HepG2 (cell line): ENCODE results near the gene KIAA0232. TPM values are rescaled to one million over a fixed set of nuclear protein-coding genes. Genes with fewer than 3 reads are reported as not detected.

Experiments used
- ATAC-seq: fragments of 200-7000 bp; cut with Tn5 transposase; 3 replicates; pipeline ENCODE4 v1.9.1; 2020; ENCODE audit warnings: mild to moderate bottlenecking, moderate library complexity
- BruUV-seq: library from RNA; stranded (reverse); fragments of 400-500 nt; replicated peaks from 2 replicates; lab custom pipeline; 2021; lab: Mats Ljungman, UMichigan
- CTCF ChIA-PET: fragments of 300-600 bp; formaldehyde crosslinking; extraction: SDS; loops from one replicate; lab custom pipeline; 2021; ENCODE audit warnings: low total read pairs, inconsistent platforms, low intra/inter-chr PET ratio; lab: Yijun Ruan, JAX
- POLR2A ChIA-PET: fragments of 350-600 bp; sonication (Branson Sonifier 250); formaldehyde crosslinking; loops from one replicate; lab custom pipeline; 2020; ENCODE audit warnings: antibody characterized with exemption, inconsistent platforms; lab: Yijun Ruan, JAX
- DNase-seq: peaks from one replicate; pipeline ENCODE4 v3.0.0-alpha.2; 2015; ENCODE audit warnings: low spot score
- FAIRE-seq: peaks from 3 replicates; lab custom pipeline; 2011; peaks lifted over from hg19 to GRCh38; lab: Jason Lieb, UNC
- H2AFZ ChIP-seq: one replicate; pipeline ENCODE4 v1.6.1; 2011; ENCODE audit warnings: low read length, inconsistent platforms
- H3K27ac ChIP-seq: fragments of 300-600 bp; 3 replicates; pipeline ENCODE4 v1.8.0; 2011; ENCODE audit warnings: mixed run types, mild to moderate bottlenecking, mixed read lengths, low read length, inconsistent platforms; ENCODE audit not compliant: insufficient read depth; ENCODE audit errors: extremely low read length
- H3K27me3 ChIP-seq, 2 experiments: fragments of 200-600 bp in 1 of 2; 2 replicates in 1 of 2; 3 replicates in 1 of 2; pipeline versions ENCODE4 v1.6.0 to v1.8.0; 2011; ENCODE audit warnings: low read length in 2 of 2, mild to moderate bottlenecking in 2 of 2, moderate library complexity in 2 of 2, inconsistent platforms in 1 of 2; ENCODE audit not compliant: insufficient read depth in 2 of 2, control insufficient read depth in 1 of 2
- H3K36me3 ChIP-seq, 2 experiments: fragments of 200-600 bp in 1 of 2; replicated peaks in 1 of 2; 2 replicates in 1 of 2; 3 replicates in 1 of 2; pipeline versions ENCODE4 v1.5.1 to v1.8.0; 2011; ENCODE audit warnings: low read length in 2 of 2, inconsistent platforms in 1 of 2; ENCODE audit not compliant: insufficient read depth in 2 of 2, control insufficient read depth in 1 of 2
- H3K4me1 ChIP-seq: 2 replicates; pipeline ENCODE4 v1.5.1; 2012; ENCODE audit warnings: low read length, inconsistent platforms; ENCODE audit not compliant: insufficient read depth
- H3K4me2 ChIP-seq: 2 replicates; pipeline ENCODE4 v1.6.0; 2011; ENCODE audit warnings: low read depth, low read length, inconsistent platforms
- H3K4me3 ChIP-seq, 3 experiments: fragments of 200-600 bp in 1 of 3; sonication (generic), shearing (Covaris generic) in 1 of 3; replicated peaks in 1 of 3; 2 replicates each; pipeline ENCODE4 v1.5.1; 2011 to 2016; ENCODE audit warnings: low read length in 3 of 3, inconsistent platforms in 2 of 3, low read depth in 2 of 3, mild to moderate bottlenecking in 2 of 3, control low read depth in 1 of 3, mixed read lengths in 1 of 3; ENCODE audit not compliant: insufficient read depth in 1 of 3
- H3K79me2 ChIP-seq: one replicate; pipeline ENCODE4 v1.6.1; 2011; ENCODE audit warnings: low read length, inconsistent platforms; ENCODE audit not compliant: insufficient read depth
- H3K9ac ChIP-seq: 2 replicates; pipeline ENCODE4 v1.6.0; 2011; ENCODE audit warnings: mild to moderate bottlenecking, low read depth, low read length, inconsistent platforms; ENCODE audit not compliant: insufficient read depth
- H3K9me3 ChIP-seq: 2 replicates; pipeline ENCODE4 v1.5.1; 2012; ENCODE audit warnings: mild to moderate bottlenecking, low read length
- H4K20me1 ChIP-seq: 2 replicates; pipeline ENCODE4 v1.6.0; 2011; ENCODE audit warnings: inconsistent platforms, mild to moderate bottlenecking, low read length, moderate library complexity; ENCODE audit not compliant: insufficient read depth
- GTF2F1 ChIP-seq: fragments of 150-350 bp; IDR thresholded peaks from 2 replicates; pipeline ENCODE4 v1.6.1; 2014; ENCODE audit warnings: low read length
- HNRNPL ChIP-seq: fragments of 200-400 bp; formaldehyde crosslinking; IDR thresholded peaks from 2 replicates; pipeline ENCODE4 v1.6.1; 2017; ENCODE audit warnings: mild to moderate bottlenecking, low read depth, low read length
- PHB2 ChIP-seq: fragments of 450-650 bp; IDR thresholded peaks from 2 replicates; pipeline ENCODE4 v1.6.1; 2018; ENCODE audit not compliant: partially characterized antibody
- RXRA ChIP-seq: sonication (generic); formaldehyde crosslinking; IDR thresholded peaks from 2 replicates; pipeline ENCODE4 v1.5.1; 2020; ENCODE audit warnings: missing genetic modification reagents
- SIX1 ChIP-seq: sonication (generic); formaldehyde crosslinking; IDR thresholded peaks from 2 replicates; pipeline ENCODE4 v1.4.0; 2020; ENCODE audit warnings: missing genetic modification reagents, borderline replicate concordance
- TBL1XR1 ChIP-seq: fragments of 150-350 bp; IDR thresholded peaks from 2 replicates; pipeline ENCODE4 v1.6.1; 2014; ENCODE audit warnings: borderline replicate concordance, low read length; ENCODE audit not compliant: partially characterized antibody
- ZFP41 ChIP-seq: sonication (generic); formaldehyde crosslinking; IDR thresholded peaks from 2 replicates; pipeline ENCODE4 v1.4.0; 2020; ENCODE audit warnings: mild to moderate bottlenecking, missing genetic modification reagents, borderline replicate concordance
- ZMYM3 ChIP-seq: sonication (generic); formaldehyde crosslinking; IDR thresholded peaks from 2 replicates; pipeline ENCODE4 v1.5.1; 2020; ENCODE audit warnings: mild to moderate bottlenecking, missing genetic modification reagents
- ZNF205 ChIP-seq: IDR thresholded peaks from 2 replicates; pipeline ENCODE4 v1.6.1; 2018; ENCODE audit warnings: missing biosample characterization, missing genetic modification reagents
- WGBS: methylation state at CpG from one replicate; pipeline ENCODE4 v1.1.6; 2017; ENCODE audit warnings: low lambda C conversion rate; 5-methylcytosine and 5-hydroxymethylcytosine counted together
- in situ Hi-C: cut with HindIII; loops from 2 replicates; pipeline ENCODE4 v1.10.0; 2017; ENCODE audit warnings: low pct_unique_long_range_greater_than_20kb; ENCODE audit not compliant: extremely low pct_ligation_motif_present
- intact Hi-C: fragments of 100-400 bp; cut with micrococcal nuclease; formaldehyde crosslinking; loops from one replicate; pipeline ENCODE4 v1.10.0; 2022; ENCODE audit not compliant: unreplicated experiment
- polyA plus RNA-seq, 8 experiments: library from polyadenylated mRNA; depleted of rRNA in 3 of 8; stranded (reverse) in 7 of 8; unstranded in 1 of 8; fragments of >200 nt; fragmentation: Illumina TruSeq in 4 of 8; extraction: Trizol in 4 of 8; gene quantifications; 2 replicates each; pipeline versions ENCODE4 v1.2.1 to v1.2.3, GENCODE V29; 2011 to 2016; ENCODE audit warnings: low read depth in 4 of 8, missing spikeins in 1 of 8, mixed read lengths in 1 of 8; ENCODE audit not compliant: insufficient read depth in 1 of 8
- total RNA-seq, 5 experiments: library from RNA; depleted of rRNA; stranded (reverse); fragments of >200 nt; fragmentation: Illumina TruSeq; extraction: Trizol; gene quantifications; 2 replicates each; pipeline ENCODE4 v1.2.3, GENCODE V29; 2016; ENCODE audit warnings: low read depth in 1 of 5
- TF ChIP-seq, protein P1 (sequence below): sonication (generic); formaldehyde crosslinking; IDR thresholded peaks from 2 replicates; pipeline ENCODE4 v1.4.0; 2020; ENCODE audit warnings: missing genetic modification reagents
- TF ChIP-seq, protein P2 (sequence below): IDR thresholded peaks from 2 replicates; pipeline ENCODE4 v1.6.1; 2018; ENCODE audit warnings: missing genetic modification reagents
- TF ChIP-seq, protein P3 (sequence below): sonication (generic); formaldehyde crosslinking; IDR thresholded peaks from 2 replicates; pipeline ENCODE4 v1.4.0; 2020; ENCODE audit warnings: low read depth, mild to moderate bottlenecking, missing genetic modification reagents

The KIAA0232 gene
- total and polyA plus RNA-seq, 2 of the 13 experiments (the other 11 are each of a cell fraction or from before 2014, with no cell fraction given), result 7.8 to 17.1 TPM

DNA sequence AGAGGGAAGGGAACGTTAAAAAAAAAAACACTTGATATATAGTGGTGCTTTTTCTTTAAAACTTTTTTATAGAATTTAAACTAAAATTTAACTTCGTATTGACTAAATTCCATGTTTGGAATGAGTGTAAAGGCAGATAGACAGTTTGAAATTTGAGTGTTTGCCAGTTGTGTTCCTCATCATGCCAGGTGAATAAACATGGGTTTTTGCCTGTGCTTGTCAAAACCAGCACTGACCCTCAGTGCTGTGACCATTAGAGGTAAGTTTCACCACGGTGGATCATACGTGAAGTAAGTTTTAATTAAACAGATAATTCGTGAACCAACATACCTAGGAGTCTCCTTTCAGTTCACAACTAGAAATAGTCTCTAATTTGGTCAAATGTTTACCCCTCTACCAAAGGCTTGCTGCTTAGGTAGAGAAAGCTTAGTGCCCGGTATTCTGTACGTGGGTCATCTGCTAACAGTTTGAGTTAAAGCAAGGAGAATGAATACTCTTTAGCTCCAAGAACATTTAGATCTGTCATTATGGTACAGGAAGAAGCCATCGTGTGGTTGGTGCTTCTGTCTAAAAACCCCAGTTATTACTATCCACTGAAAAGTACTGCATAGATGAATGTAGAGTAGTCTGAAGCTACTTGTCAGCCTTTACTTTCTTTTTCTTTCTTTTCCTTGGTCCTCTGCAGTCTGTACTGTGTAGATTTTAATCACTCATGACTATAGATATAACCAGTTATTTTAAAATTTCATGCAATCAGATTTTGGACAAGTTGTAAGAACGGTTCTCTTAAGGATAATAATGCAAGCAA, 32.7 kb downstream of the KIAA0232 start:
- Histone ChIP-seq H3K9me3 (no peaks in the 10 kb centered on the region; the same call in 1 of the 2 replicates), H3K36me3 (peaks cover 2 to 4% of the 10 kb centered on the region in 2 experiments; a peak in 2 of 5 replicates), H4K20me1 (peaks cover 4% of the 10 kb centered on the region; the same call in 1 of the 2 replicates), H3K4me1 (peaks cover 12% of the 10 kb centered on the region; the same call in 1 of the 2 replicates), H3K27ac (no peak overlapping the region), H3K79me2 (peaks cover 83% of the 10 kb centered on the region), H3K4me3 (no peak overlapping the region), H3K9ac (no peak overlapping the region), H3K27me3 (no peaks in the 10 kb centered on the region), H2AFZ (no peak overlapping the region), H3K4me2 (no peak overlapping the region)
- in situ Hi-C loops, result no loop called here
- no peak for DNase-seq
- ATAC-seq, result no peak
- ChIA-PET POLR2A (no interaction called here), CTCF (no interaction called here)
- no peak for FAIRE-seq
- WGBS, result 94% methylated on average over 9 of the region's 9 CpGs
- BruUV-seq, result no TSS peak
- intact Hi-C loops, result no loop called here
- no peak for TF ChIP-seq SIX1 (CRISPR knock-in tag)
- TF ChIP-seq, protein P1, sequence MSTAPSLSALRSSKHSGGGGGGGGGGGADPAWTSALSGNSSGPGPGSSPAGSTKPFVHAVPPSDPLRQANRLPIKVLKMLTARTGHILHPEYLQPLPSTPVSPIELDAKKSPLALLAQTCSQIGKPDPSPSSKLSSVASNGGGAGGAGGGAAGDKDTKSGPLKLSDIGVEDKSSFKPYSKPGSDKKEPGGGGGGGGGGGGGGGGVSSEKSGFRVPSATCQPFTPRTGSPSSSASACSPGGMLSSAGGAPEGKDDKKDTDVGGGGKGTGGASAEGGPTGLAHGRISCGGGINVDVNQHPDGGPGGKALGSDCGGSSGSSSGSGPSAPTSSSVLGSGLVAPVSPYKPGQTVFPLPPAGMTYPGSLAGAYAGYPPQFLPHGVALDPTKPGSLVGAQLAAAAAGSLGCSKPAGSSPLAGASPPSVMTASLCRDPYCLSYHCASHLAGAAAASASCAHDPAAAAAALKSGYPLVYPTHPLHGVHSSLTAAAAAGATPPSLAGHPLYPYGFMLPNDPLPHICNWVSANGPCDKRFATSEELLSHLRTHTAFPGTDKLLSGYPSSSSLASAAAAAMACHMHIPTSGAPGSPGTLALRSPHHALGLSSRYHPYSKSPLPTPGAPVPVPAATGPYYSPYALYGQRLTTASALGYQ (CRISPR knock-in tag), result no peak
- no peak for TF ChIP-seq ZFP41
- no peak for TF ChIP-seq RXRA (CRISPR knock-in tag)
- TF ChIP-seq TBL1XR1, result no peak
- no peak for TF ChIP-seq ZMYM3 (CRISPR knock-in tag)
- no peak for TF ChIP-seq HNRNPL
- TF ChIP-seq, protein P2, sequence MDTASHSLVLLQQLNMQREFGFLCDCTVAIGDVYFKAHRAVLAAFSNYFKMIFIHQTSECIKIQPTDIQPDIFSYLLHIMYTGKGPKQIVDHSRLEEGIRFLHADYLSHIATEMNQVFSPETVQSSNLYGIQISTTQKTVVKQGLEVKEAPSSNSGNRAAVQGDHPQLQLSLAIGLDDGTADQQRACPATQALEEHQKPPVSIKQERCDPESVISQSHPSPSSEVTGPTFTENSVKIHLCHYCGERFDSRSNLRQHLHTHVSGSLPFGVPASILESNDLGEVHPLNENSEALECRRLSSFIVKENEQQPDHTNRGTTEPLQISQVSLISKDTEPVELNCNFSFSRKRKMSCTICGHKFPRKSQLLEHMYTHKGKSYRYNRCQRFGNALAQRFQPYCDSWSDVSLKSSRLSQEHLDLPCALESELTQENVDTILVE (CRISPR knock-in tag), result no peak
- TF ChIP-seq, protein P3, sequence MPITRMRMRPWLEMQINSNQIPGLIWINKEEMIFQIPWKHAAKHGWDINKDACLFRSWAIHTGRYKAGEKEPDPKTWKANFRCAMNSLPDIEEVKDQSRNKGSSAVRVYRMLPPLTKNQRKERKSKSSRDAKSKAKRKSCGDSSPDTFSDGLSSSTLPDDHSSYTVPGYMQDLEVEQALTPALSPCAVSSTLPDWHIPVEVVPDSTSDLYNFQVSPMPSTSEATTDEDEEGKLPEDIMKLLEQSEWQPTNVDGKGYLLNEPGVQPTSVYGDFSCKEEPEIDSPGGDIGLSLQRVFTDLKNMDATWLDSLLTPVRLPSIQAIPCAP (CRISPR knock-in tag), result no peak
- no peak for TF ChIP-seq PHB2
- no peak for TF ChIP-seq GTF2F1
- no peak for TF ChIP-seq ZNF205
